ENCODE measurements around the gene PLSCR3.

DNA sequence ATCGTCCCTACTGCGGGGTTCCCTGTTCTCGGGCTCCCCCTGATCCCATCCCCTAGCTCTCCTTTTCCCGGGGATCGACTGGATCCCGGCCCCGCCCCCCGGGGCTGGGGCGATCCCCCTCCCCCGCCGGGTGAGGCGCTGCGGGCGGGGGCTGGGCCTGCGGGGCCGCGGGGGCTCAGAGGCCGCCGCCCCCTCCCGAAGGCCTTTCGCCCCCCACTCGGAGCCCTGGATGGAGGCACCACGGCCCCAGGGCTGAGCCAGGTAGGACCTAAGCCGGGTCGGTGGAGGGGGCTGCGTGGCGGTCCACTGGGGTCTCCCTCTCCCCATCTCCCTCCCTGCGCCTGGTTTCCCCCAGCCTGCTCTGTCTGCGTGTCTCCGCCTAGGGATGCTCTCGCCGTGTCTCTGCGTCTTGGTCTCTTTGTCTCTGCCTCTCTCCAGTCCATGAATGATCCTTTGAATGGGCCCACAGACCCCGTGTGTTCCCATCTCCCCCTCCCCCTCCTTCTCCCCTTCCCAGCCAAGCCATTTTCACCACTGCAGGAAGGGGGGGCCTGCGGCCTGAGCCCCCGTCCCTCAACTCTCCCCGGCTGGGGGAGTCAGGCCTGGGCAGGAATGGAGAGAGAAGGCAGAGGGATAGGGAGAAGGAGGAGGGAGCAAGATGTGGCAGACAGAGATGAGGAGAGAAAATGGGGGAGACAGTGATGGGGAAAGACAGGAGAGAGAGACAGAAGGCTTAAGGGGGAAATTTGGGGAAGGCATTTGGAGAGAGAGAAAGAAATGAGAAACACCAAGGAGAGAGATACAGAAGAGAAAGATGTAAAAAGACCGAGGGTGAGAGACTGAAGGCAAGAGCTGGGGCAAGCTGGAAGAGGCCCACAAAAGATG lies 11.3 kb upstream of the PLSCR3 start:
- TF ChIP-seq CSRNP3 (CRISPR knock-in tag; IDR thresholded peaks at IDR 0.05) = no peak
- TF ChIP-seq, protein P1, sequence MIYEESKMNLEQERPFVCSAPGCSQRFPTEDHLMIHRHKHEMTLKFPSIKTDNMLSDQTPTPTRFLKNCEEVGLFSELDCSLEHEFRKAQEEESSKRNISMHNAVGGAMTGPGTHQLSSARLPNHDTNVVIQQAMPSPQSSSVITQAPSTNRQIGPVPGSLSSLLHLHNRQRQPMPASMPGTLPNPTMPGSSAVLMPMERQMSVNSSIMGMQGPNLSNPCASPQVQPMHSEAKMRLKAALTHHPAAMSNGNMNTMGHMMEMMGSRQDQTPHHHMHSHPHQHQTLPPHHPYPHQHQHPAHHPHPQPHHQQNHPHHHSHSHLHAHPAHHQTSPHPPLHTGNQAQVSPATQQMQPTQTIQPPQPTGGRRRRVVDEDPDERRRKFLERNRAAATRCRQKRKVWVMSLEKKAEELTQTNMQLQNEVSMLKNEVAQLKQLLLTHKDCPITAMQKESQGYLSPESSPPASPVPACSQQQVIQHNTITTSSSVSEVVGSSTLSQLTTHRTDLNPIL (CRISPR knock-in tag; IDR thresholded peaks at IDR 0.05; ENCODE audit: low read depth) = no peak
- TF ChIP-seq ISL1 (CRISPR knock-in tag; IDR thresholded peaks at IDR 0.05) = no peak
- no peak for TF ChIP-seq TSHZ2 (CRISPR knock-in tag; IDR thresholded peaks at IDR 0.05)
- no peak for TF ChIP-seq CSDC2 (CRISPR knock-in tag; IDR thresholded peaks at IDR 0.05)
- no peak for TF ChIP-seq ESRRG (CRISPR knock-in tag; IDR thresholded peaks at IDR 0.05)
- no peak for TF ChIP-seq ZC3H10 (CRISPR knock-in tag; IDR thresholded peaks at IDR 0.05)
- TF ChIP-seq TCF4 (CRISPR knock-in tag; IDR thresholded peaks at IDR 0.05; ENCODE audit: borderline replicate concordance) = no peak
